GM19438 (cell line): ENCODE results near the gene HOXB5.

Source experiments
- ATAC-seq: cut with Tn5 transposase; IDR thresholded peaks from one replicate; pipeline ENCODE4 v1.9.1; 2021; ENCODE audit warnings: low read depth; ENCODE audit not compliant: unreplicated experiment

HOXB5 gene

GRCh38 chr17:48605409-48605919 is 11.9 kb upstream of the HOXB5 start:
- no peak for ATAC-seq

DNA sequence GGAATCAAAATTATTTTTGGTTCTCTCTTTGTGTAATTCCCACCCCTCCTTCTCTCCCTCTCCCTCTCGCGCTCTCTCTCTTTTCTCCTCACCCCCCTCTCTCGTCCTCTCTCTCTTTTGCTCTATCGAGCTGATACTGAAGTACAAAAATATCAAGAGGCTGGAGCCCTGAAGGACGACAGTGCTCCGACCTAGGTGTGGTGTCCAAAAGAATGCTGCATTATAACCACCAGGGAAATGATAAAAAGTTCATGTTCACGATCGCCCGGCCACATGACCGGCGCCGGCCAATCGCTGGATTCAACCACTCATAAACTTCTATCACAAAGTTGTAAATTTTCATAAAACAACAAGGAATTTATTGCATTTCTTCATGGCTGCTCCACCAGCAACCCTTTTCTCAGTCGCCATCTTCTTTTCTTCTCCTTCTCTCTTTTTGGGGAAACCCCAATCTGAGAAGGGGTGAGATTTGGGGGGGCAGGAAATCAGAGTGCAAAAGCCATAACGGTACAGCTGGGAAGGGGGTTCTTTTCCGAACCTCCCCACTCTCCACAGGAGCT is 11.3 kb upstream of the HOXB5 start, which contains the start of gene HOXB6:
Gene HOXB6 (minus strand): TSS at position 217 of the 560 bp plus-strand sequence. CDS start 6,836 bp downstream, outside the sequence.
- ATAC-seq = no peak

GRCh38 chr17:48603959-48604769 is 10.6 kb upstream of the HOXB5 start:
- ATAC-seq = no peak

- no peak for ATAC-seq
Measured at GRCh38 chr17:48601539-48602425, 8.2 kb upstream of the HOXB5 start.

- no peak for ATAC-seq
Measured at GRCh38 chr17:48601207-48601538, 7.6 kb upstream of the HOXB5 start.

GRCh38 chr17:48600244-48601098 is 6.9 kb upstream of the HOXB5 start:
- no peak for ATAC-seq

DNA sequence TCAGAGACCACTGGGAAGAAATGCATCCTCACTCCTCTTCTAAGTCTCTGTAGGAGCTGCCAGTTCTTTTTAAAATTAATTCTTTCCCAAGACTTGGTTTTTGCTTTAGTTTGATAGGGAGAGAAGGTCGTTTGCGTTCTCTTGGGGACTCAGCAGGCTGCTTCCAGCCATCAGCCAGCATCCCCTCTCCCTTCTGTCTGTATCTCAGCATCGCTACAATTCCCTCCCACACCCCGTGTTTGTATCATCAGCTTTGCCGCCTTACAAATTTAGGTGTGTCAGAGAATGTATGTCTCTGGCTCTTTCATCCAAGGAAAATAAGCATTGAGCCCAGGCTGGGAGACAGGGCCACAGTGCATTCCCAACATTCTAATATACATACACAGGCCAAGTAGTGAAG is 5.8 kb upstream of the HOXB5 start:
- no peak for ATAC-seq

- no peak for ATAC-seq
Measured at GRCh38 chr17:48598736-48599135, 5.2 kb upstream of the HOXB5 start.

DNA sequence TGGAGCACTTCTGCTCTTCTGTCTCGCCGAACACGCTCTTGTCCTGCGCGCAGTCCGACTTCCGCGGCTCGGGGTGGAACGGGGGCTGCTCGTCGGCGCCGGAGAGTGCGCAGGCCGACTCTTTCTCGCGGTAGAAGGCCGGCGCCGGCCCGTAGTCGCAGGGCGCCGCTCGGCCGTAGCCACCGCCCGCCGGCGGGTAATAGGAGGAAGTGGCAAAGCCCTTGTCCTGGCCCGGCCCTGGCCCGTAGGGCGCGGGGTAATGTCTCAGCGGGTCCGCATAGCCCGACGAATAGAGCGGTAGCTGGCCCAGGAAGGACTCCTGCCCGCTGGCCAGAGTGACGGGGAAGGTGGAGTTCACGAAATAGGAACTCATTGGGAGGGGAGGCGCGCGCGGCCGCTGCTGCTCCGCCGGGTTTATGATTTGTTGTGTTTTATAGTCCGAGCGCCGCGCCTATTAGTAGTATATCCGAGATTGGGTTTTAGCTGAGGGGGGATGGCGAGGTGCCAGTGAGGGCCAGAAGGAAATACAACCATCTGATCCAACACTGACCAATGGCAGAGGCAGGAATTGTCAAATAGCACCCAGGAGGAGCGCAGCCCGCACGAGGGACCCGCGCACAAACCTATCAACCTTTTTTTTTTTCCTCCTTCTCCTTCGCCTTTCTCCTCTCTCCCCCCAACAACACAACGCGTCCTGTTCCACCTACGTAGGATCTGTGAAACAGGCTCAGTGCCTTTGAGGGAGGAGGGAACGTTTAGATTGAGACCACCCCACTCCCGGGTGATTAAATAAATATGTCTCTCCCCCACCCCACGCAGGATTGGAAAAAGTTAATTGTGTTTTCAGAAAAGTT is 4.4 kb upstream of the HOXB5 start:
- ATAC-seq = no peak

DNA sequence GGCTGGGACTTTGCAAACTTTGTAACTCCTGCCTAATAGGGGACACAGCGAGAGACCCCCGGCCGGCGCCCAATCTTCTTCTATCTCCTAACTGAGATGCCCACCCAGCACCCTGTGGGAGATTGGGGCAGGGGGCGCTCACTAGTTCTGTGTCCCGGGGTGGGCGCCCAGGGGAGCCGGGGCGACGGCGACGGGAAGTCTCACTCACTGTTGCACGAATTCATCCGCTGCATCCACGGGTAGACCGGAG is 3.9 kb upstream of the HOXB5 start:
- ATAC-seq = no peak

GRCh38 chr17:48596735-48597527 is 3.4 kb upstream of the HOXB5 start:
- no peak for ATAC-seq

GRCh38 chr17:48596000-48596734 is 2.6 kb upstream of the HOXB5 start:
- no peak for ATAC-seq

DNA sequence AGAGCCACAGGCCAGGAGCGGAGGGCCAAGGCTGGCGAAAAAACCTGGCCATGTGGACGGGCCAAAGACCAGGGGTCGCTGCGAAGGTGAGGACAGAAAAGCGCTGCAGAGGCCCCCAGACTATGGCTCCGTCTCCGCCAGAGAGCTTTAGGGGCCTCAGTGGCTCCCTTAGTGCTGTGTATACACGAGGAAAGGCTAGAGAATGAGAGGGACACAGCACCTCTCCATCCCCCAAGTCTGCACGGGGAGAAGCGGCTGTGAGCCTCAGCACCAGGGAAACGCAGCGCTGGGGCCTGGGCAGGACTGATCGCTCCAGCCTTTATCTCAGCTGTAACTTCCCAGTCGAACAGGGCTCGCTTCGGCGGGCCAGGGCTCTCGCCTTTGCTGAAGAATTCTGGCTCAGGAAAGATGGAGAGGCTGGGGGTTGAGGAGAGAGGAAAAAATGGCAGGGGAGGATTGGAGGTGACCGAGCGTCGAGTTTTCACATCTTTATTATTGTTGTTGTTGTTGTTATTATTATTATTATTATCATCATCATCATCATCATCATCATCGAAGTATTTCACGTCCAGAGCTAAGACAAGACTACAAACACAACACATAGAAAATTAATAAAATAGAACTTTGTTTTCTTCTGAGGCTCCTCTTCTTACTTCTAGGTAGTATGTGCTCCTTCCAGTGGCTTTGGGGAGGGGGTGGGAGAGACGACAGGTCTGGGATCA is 1.9 kb upstream of the HOXB5 start:
- ATAC-seq = no peak

DNA sequence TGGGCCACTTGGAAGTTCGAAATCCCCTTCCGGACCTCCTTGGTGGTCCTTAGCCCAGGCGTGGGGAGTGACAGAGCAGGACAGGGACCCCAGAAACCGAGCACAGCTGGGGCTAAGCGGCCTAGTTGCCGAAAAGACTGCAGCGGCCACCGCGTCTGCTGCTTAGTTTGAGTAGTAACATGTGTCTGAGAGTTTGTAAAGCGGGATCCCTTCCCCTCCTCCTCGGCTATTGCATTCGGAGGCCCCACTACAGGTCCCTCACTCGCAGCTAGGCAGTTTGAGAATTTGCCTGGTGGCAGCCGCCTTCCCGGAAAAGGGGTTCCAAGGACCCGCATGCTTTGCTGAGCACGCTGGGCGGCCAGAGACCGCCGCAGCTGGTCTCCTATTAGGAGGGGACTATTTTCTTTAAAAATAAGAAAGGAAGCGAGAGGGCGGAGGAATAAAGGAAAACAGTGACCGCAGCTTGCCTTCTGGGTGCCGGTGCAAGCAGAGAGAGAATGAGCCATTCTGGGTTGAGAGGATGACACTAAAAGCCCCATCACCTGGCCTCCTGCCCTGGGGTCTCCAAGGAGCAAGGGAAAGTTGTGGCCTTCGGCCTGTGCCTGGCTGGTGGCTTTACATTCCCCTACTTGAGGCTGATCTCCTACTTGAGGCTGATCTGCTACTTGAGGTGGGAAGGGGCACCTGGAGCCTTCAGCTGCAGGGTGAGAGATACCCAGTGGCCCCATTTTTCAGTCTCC is 1.1 kb upstream of the HOXB5 start:
- no peak for ATAC-seq

DNA sequence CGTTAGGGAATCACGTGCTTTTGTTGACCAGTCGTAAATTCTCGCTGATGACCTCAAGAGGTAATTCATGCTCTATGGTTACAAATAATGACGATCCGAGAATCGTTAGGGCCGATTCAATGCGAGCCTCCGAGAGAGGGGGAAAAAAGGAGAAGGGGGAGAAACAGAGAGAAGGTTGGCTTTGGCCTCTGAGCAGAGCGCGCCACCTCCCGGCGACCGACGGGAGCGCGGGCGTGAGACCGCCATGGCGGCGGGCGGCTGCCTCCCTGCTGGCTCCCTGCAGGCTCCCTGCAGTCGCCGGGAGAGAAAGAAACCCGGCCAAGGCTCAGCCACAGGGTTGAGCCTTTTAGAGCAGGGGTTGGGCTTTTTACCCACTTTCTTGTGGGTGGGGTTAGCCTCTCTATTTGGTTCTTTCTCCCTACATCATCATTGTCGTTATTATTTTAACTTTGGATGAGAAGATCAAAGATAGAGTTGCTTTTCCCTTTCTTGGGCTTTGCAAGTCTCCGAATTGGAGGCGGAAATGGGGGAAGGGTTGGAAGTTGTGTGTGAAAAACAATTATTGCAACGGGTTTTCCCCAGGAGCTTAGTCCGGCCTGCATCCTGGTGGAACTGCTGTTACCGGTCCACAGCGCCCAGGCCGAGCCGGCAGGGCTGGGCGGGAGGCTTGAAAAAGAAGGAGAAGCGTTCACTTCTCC is 410 bp upstream of the HOXB5 start:
- no peak for ATAC-seq

DNA sequence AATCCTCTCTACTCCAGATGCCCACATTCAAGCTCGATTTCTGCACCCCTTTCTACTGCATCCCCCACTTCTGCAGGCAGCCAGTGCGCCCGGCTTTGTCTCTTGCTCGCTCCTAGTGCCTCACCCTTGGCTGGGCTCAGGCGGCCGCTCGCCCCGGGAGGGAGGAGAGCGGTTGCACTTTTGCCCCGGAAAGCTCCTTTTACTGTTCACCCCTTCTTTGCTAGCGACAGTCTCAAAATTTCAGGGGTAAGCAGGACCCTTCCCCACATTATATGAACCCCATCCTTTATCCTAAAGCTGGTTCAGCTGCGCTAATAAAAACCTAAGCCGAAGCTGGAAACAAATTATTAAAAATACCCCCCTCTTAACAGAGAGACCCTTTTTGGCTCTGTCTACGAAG is 1.0 kb downstream of the HOXB5 start:
- ATAC-seq = no peak
